Endodermal cell (in vitro differentiated cells): ENCODE data around the gene EPN3. TPM values are rescaled to one million over a fixed set of nuclear protein-coding genes. Genes with fewer than 3 reads are reported as not detected.

ENCODE experiments used
- DNase-seq: peaks from one replicate; pipeline ENCODE4 v3.0.0-alpha.2; 2017
- H3K27ac ChIP-seq: 2 replicates; pipeline ENCODE4 v1.5.1; 2013; ENCODE audit warnings: mild to moderate bottlenecking, low read depth, low read length, moderate library complexity
- H3K27me3 ChIP-seq: 2 replicates; pipeline ENCODE4 v1.6.1; 2013; ENCODE audit warnings: mild to moderate bottlenecking, low read length, moderate library complexity; ENCODE audit not compliant: insufficient read depth, control insufficient read depth, poor library complexity, severe bottlenecking
- H3K36me3 ChIP-seq: 2 replicates; pipeline ENCODE4 v1.7.0; 2013; ENCODE audit warnings: mild to moderate bottlenecking, low read length, moderate library complexity; ENCODE audit not compliant: control insufficient read depth, insufficient read depth
- H3K4me1 ChIP-seq: one replicate; pipeline ENCODE4 v1.7.0; 2013; ENCODE audit warnings: low read length; ENCODE audit not compliant: control insufficient read depth, insufficient read depth
- H3K4me3 ChIP-seq: 2 replicates; pipeline ENCODE4 v1.5.1; 2013; ENCODE audit warnings: mild to moderate bottlenecking, low read length, moderate library complexity
- H3K9ac ChIP-seq: 2 replicates; pipeline ENCODE4 v1.6.1; 2013; ENCODE audit warnings: mild to moderate bottlenecking, low read length, moderate library complexity; ENCODE audit not compliant: poor library complexity, severe bottlenecking; ENCODE audit errors: extremely low read depth
- H3K9me3 ChIP-seq: 2 replicates; pipeline ENCODE4 v1.6.1; 2013; ENCODE audit warnings: mild to moderate bottlenecking, low read length, moderate library complexity; ENCODE audit not compliant: control insufficient read depth
- H3K27ac Mint-ChIP-seq: 2 replicates; pipeline ENCODE4 v1.8.0; 2020; ENCODE audit warnings: mixed read lengths
- H3K27me3 Mint-ChIP-seq: 2 replicates; pipeline ENCODE4 v1.8.0; 2021; ENCODE audit warnings: mild to moderate bottlenecking, mixed read lengths; ENCODE audit not compliant: insufficient read depth
- H3K36me3 Mint-ChIP-seq: 2 replicates; pipeline ENCODE4 v1.8.0; 2020; ENCODE audit warnings: low read depth, mixed read lengths
- H3K4me1 Mint-ChIP-seq: 2 replicates; pipeline ENCODE4 v1.8.0; 2020; ENCODE audit warnings: mixed read lengths
- H3K4me3 Mint-ChIP-seq: 2 replicates; pipeline ENCODE4 v1.8.0; 2020; ENCODE audit warnings: mild to moderate bottlenecking, moderate library complexity, mixed read lengths
- H3K9me3 Mint-ChIP-seq: 2 replicates; pipeline ENCODE4 v1.8.0; 2020; ENCODE audit warnings: mild to moderate bottlenecking, mixed read lengths
- WGBS, 2 experiments: methylation state at CpG; one replicate each; pipeline versions ENCODE4 v1.1.5 to v1.1.7; 2013; ENCODE audit warnings: missing lambda C conversion rate in 2 of 2, mixed read lengths in 1 of 2; ENCODE audit not compliant: insufficient coverage in 1 of 2, insufficient read length in 1 of 2; 5-methylcytosine and 5-hydroxymethylcytosine counted together
- total RNA-seq, 2 donors: library from RNA; stranded (reverse); fragmentation: NEBNext Ultra II Directional in 1 of 2; extraction: Animal tissue kit (Norgen Biotek cat#: 25700) in 1 of 2; gene quantifications; 2 replicates in 1 of 2; 3 replicates in 1 of 2; pipeline ENCODE4 v1.2.1, GENCODE V29; 2021
- TF ChIP-seq, protein P1 (sequence below): fragments of 200-600 bp; sonication (generic); conservative IDR thresholded peaks from 2 replicates; pipeline ENCODE4 v1.5.0; 2021; ENCODE audit warnings: antibody characterized with exemption, mild to moderate bottlenecking

The EPN3 gene
- total RNA-seq, 2 donors from 2014 or later, result 0.66 TPM; not detected in 1

DNA sequence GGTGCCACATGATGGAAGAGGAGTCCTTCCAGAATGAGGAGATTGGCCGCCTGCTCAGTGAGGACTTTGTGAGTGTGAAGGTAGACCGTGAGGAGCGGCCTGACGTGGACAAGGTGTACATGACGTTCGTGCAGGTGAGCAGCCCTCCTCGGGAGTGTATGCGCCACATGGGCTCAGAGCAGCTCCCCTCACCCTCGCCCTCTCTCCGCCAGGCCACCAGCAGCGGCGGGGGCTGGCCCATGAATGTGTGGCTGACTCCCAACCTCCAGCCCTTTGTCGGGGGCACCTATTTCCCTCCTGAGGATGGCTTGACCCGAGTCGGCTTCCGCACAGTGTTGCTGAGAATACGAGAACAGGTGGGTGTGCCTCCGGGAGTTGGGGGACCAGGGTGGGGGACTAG lies 16.3 kb downstream of the EPN3 start:
- Histone ChIP-seq H3K27me3 (no peaks in the 10 kb centered on the region), H3K27ac (no peak overlapping the region), H3K4me3 (no peak overlapping the region), H3K9ac (no peak overlapping the region), H3K9me3 (no peaks in the 10 kb centered on the region), H3K36me3 (no peaks in the 10 kb centered on the region), H3K4me1 (peaks cover 6% of the 10 kb centered on the region)
- Mint-ChIP-seq H3K4me3 (no peak overlapping the region), H3K9me3 (no peaks in the 10 kb centered on the region), H3K27ac (no peak overlapping the region), H3K27me3 (peaks cover 18% of the 10 kb centered on the region), H3K36me3 (no peaks in the 10 kb centered on the region), H3K4me1 (no peaks in the 10 kb centered on the region)
- TF ChIP-seq, protein P1, sequence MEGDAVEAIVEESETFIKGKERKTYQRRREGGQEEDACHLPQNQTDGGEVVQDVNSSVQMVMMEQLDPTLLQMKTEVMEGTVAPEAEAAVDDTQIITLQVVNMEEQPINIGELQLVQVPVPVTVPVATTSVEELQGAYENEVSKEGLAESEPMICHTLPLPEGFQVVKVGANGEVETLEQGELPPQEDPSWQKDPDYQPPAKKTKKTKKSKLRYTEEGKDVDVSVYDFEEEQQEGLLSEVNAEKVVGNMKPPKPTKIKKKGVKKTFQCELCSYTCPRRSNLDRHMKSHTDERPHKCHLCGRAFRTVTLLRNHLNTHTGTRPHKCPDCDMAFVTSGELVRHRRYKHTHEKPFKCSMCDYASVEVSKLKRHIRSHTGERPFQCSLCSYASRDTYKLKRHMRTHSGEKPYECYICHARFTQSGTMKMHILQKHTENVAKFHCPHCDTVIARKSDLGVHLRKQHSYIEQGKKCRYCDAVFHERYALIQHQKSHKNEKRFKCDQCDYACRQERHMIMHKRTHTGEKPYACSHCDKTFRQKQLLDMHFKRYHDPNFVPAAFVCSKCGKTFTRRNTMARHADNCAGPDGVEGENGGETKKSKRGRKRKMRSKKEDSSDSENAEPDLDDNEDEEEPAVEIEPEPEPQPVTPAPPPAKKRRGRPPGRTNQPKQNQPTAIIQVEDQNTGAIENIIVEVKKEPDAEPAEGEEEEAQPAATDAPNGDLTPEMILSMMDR, result no peak
- DNase-seq, result no peak
- 89 to 90% methylated on average over 12 to 18 of the region's 18 CpGs for WGBS, 2 experiments

- Histone ChIP-seq H3K4me1 (peaks cover 6% of the 10 kb centered on the region), H3K9me3 (no peaks in the 10 kb centered on the region), H3K36me3 (no peaks in the 10 kb centered on the region), H3K4me3 (no peak overlapping the region), H3K27me3 (no peaks in the 10 kb centered on the region), H3K27ac (no peak overlapping the region), H3K9ac (no peak overlapping the region)
- Mint-ChIP-seq H3K27ac (peak overlapping the region; percentile 31), H3K27me3 (peaks cover 13% of the 10 kb centered on the region), H3K36me3 (no peaks in the 10 kb centered on the region), H3K4me3 (no peak overlapping the region), H3K9me3 (no peaks in the 10 kb centered on the region), H3K4me1 (no peaks in the 10 kb centered on the region)
- TF ChIP-seq, protein P1, result no peak
- 92 to 96% methylated on average over 18 to 19 of the region's 19 CpGs for WGBS, 2 experiments
- no peak for DNase-seq
These were observed 16.9 kb downstream of the EPN3 start for GRCh38 chr17:50549256-50549941.

DNA sequence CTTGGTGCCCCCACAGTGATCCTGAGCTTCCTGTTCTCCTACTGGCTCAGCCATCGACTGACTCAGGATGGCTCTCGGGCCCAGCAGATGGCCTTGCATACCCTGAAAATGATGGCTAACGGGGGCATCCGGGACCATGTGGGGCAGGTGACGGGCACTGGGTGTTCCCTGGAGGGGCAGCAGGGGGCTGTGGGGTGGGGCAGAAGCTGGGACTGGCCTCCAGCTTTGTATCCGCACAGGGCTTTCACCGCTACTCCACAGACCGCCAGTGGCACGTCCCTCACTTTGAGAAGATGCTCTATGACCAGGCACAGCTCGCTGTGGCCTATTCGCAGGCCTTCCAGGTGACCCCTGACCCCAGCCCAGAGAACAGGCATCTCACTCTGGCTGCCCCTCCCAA lies 17.4 kb downstream of the EPN3 start:
- Histone ChIP-seq H3K9ac (no peak overlapping the region), H3K27me3 (no peaks in the 10 kb centered on the region), H3K27ac (no peak overlapping the region), H3K4me1 (peaks cover 6% of the 10 kb centered on the region), H3K36me3 (no peaks in the 10 kb centered on the region), H3K9me3 (no peaks in the 10 kb centered on the region), H3K4me3 (no peak overlapping the region)
- Mint-ChIP-seq H3K27ac (peak overlapping the region; percentile 31), H3K4me3 (no peak overlapping the region), H3K27me3 (peaks cover 10% of the 10 kb centered on the region), H3K36me3 (peaks cover 2% of the 10 kb centered on the region), H3K4me1 (no peaks in the 10 kb centered on the region), H3K9me3 (no peaks in the 10 kb centered on the region)
- no peak for DNase-seq
- 97 to 100% methylated on average over 5 to 11 of the region's 11 CpGs for WGBS, 2 experiments
- TF ChIP-seq, protein P1, result no peak
